Esophagus muscularis mucosa (tissue), 3 donors: ENCODE measurements around the gene B4GALT1.

Experiments used
- CTCF ChIP-seq, 3 experiments: fragments of 200-600 bp in 2 of 3; fragments of 450-650 bp in 1 of 3; sonication (generic) in 2 of 3; IDR thresholded peaks; one replicate each; pipeline ENCODE4 v1.5.1; 2017 to 2019; ENCODE audit warnings: antibody characterized with exemption in 3 of 3, mild to moderate bottlenecking in 2 of 3, moderate library complexity in 1 of 3
- EP300 ChIP-seq: sonication (generic); formaldehyde crosslinking; IDR thresholded peaks from one replicate; pipeline ENCODE4 v1.6.1; 2017; ENCODE audit warnings: antibody characterized with exemption

GRCh38 chr9:33210006-33210715 lies 43.0 kb upstream of the B4GALT1 start:
- no peak for TF ChIP-seq CTCF (IDR thresholded peaks at IDR 0.05)
- no peak for TF ChIP-seq EP300
